Measurements from ENCODE around the gene CAP2. TPM values are rescaled to one million over a fixed set of nuclear protein-coding genes. Genes with fewer than 3 reads are reported as not detected.
A peak's percentile ranks its signal among the peaks of the same experiment; 100 is the strongest.

CAP2 gene
- total and polyA plus RNA-seq, 9 of the 15 experiments (the other 6 are each of a cell fraction or from before 2014, with no cell fraction given) = not detected

DNA sequence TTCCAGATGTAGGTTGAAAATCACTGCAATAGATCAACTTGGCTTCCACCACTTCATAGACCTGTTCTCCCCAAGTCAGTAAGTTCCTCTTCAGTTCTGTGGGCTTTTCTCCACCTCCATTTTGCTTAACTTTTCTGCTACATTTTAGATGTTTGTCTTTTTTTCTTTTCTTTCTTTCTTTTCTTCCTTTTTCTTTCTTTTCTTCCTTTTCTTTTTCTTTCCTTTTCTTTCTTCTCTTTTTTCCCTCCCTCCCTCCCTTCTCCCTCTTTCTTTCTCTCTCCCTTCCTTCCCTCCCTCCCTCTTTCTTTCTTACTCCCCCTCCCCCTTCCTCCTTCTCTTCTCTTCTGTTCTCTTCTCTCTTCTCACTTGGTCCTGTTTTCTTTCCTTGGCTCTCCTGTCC lies 199.9 kb downstream of the CAP2 start:
- CTCF ChIA-PET (ENCODE audit: low intra/inter-chr PET ratio) = no interaction called here
- ATAC-seq = no peak

DNA sequence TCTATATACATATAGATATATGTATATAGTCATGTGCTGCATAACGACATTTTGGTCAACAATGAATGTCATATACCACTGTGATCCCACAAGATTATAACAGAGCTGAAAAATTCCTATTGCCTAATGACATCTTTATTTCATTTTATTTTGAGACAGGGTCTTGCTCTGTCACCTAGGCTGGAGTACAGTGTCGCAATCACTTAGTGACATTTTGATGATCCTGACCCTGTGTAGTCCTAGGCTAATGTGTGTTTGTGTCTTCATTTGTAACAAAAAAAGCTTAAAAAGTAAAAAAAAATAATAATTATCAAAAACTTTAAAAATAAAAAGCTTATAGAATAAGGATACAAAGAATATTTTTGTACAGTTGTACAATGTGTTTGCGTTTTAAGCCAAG lies 202.7 kb downstream of the CAP2 start:
- no peak for ATAC-seq

More for the DNA sequence above, 199.9 kb downstream of the CAP2 start:
- POLR2A ChIA-PET = no interaction called here
- intact Hi-C loops (cut with micrococcal nuclease) = no loop called here
- no peaks in the 10 kb centered on the region for H4K20me1 ChIP-seq (replicated peaks; ENCODE audit: control insufficient read depth, insufficient read depth, low read length)
- no peak for DNase-seq (ENCODE audit: extremely low read depth in 1 of 4, low spot score in 3 of 4)
- H3K27me3 ChIP-seq (ENCODE audit: control insufficient read depth in 2 of 2, insufficient read depth in 2 of 2, low read length in 2 of 2) = no peaks in the 10 kb centered on the region
- FAIRE-seq = no peak
- H3K79me2 ChIP-seq (ENCODE audit: control insufficient read depth, insufficient read depth, low read length) = no peaks in the 10 kb centered on the region
- H3K9ac ChIP-seq (ENCODE audit: insufficient read depth in 1 of 2, low read depth in 2 of 2, low read length in 2 of 2) = no peak overlapping the region
- TF ChIP-seq FOXK2 (conservative IDR thresholded peaks at IDR 0.05 in 1 of 2, IDR thresholded peaks at IDR 0.05 in 1 of 2; ENCODE audit: low read depth in 2 of 2) = no peak
- no peak for TF ChIP-seq NR2C1 (IDR thresholded peaks at IDR 0.05)
- TF ChIP-seq NR2C1 (tag; IDR thresholded peaks at IDR 0.05) = no peak
- TF ChIP-seq ILK (tag; IDR thresholded peaks at IDR 0.05; ENCODE audit: borderline replicate concordance, low read depth) = no peak
- TF ChIP-seq, protein P1, sequence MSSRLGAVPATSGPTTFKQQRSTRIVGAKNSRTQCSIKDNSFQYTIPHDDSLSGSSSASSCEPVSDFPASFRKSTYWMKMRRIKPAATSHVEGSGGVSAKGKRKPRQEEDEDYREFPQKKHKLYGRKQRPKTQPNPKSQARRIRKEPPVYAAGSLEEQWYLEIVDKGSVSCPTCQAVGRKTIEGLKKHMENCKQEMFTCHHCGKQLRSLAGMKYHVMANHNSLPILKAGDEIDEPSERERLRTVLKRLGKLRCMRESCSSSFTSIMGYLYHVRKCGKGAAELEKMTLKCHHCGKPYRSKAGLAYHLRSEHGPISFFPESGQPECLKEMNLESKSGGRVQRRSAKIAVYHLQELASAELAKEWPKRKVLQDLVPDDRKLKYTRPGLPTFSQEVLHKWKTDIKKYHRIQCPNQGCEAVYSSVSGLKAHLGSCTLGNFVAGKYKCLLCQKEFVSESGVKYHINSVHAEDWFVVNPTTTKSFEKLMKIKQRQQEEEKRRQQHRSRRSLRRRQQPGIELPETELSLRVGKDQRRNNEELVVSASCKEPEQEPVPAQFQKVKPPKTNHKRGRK (tag; IDR thresholded peaks at IDR 0.05) = peak; percentile 92
- no peak overlapping the region for H3K27ac ChIP-seq (ENCODE audit: extremely low read depth, low read depth, low read length)
- in situ Hi-C loops (cut with MboI) = loop anchor here (5.0 kb wide), 2 partner anchors 436 to 899 kb away; no protein-coding TSS in a partner anchor
- no TSS peak for BruUV-seq (replicated peaks)
- no peaks in the 10 kb centered on the region for H3K36me3 ChIP-seq (ENCODE audit: control insufficient read depth, insufficient read depth, low read length)
- H3K4me1 ChIP-seq (replicated peaks in 1 of 2; ENCODE audit: control insufficient read depth in 2 of 2, insufficient read depth in 2 of 2, low read length in 2 of 2) = no peaks in the 10 kb centered on the region
- H3K9me1 ChIP-seq (ENCODE audit: control insufficient read depth, insufficient read depth, low read length) = no peaks in the 10 kb centered on the region
- no peak overlapping the region for H2AFZ ChIP-seq (ENCODE audit: low read depth, low read length)
- H3K9me3 ChIP-seq (replicated peaks; ENCODE audit: control insufficient read depth, insufficient read depth, low read depth, low read length) = no peaks in the 10 kb centered on the region
- no peak overlapping the region for H3K4me2 ChIP-seq (ENCODE audit: insufficient read depth, low read length)
- H3K4me3 ChIP-seq = no peak overlapping the region

More for the DNA sequence above, 202.7 kb downstream of the CAP2 start:
- Histone ChIP-seq H4K20me1 (replicated peaks; ENCODE audit: control insufficient read depth, insufficient read depth, low read length) (no peaks in the 10 kb centered on the region), H3K9ac (ENCODE audit: insufficient read depth in 1 of 2, low read depth in 2 of 2, low read length in 2 of 2) (no peak overlapping the region), H2AFZ (ENCODE audit: low read depth, low read length) (no peak overlapping the region), H3K4me1 (replicated peaks in 1 of 2; ENCODE audit: control insufficient read depth in 2 of 2, insufficient read depth in 2 of 2, low read length in 2 of 2) (peaks cover 5 to 13% of the 10 kb centered on the region in 2 experiments; a peak in 1 of 5 replicates), H3K4me2 (ENCODE audit: insufficient read depth, low read length) (no peak overlapping the region), H3K27me3 (ENCODE audit: control insufficient read depth in 2 of 2, insufficient read depth in 2 of 2, low read length in 2 of 2) (no peaks in the 10 kb centered on the region), H3K36me3 (ENCODE audit: control insufficient read depth, insufficient read depth, low read length) (no peaks in the 10 kb centered on the region), H3K9me3 (replicated peaks; ENCODE audit: control insufficient read depth, insufficient read depth, low read depth, low read length) (no peaks in the 10 kb centered on the region; the same call in 1 of the 2 replicates), H3K4me3 (no peak overlapping the region), H3K79me2 (ENCODE audit: control insufficient read depth, insufficient read depth, low read length) (peaks cover 9% of the 10 kb centered on the region), H3K9me1 (ENCODE audit: control insufficient read depth, insufficient read depth, low read length) (no peaks in the 10 kb centered on the region), H3K27ac (ENCODE audit: extremely low read depth, low read depth, low read length) (no peak overlapping the region)
- 59% methylated on average over 3 of the region's 3 CpGs for WGBS (ENCODE audit: insufficient coverage, low coverage, missing lambda C conversion rate)
- DNase-seq (ENCODE audit: extremely low read depth in 1 of 4, low spot score in 3 of 4) (no peak), FAIRE-seq (no peak)
- BruUV-seq (replicated peaks) = no TSS peak
- ChIA-PET CTCF (ENCODE audit: low intra/inter-chr PET ratio) (no interaction called here), POLR2A (interaction anchor here (0.6 kb wide), 1 partner anchor 426 kb away, joined by 3 read pairs; no protein-coding TSS in a partner anchor)
- TF ChIP-seq CEBPB (tag; IDR thresholded peaks at IDR 0.05) (peak; percentile 87), CEBPG (CRISPR knock-in tag; IDR thresholded peaks at IDR 0.05) (no peak), CEBPG (tag; conservative IDR thresholded peaks at IDR 0.05 in 1 of 2, IDR thresholded peaks at IDR 0.05 in 1 of 2) (peak; percentile 42 to 69; a peak in 2 of 4 replicates), ZEB2 (IDR thresholded peaks at IDR 0.05) (no peak), GTF2A2 (tag; IDR thresholded peaks at IDR 0.05) (no peak)
- intact Hi-C loops (cut with micrococcal nuclease) = no loop called here
- in situ Hi-C loops (cut with MboI) = no loop called here
